Prostate gland (tissue), 1 donor: ENCODE measurements around the gene ARL3.

Experiments used
- POLR2A ChIP-seq: fragments of 450-650 bp; IDR thresholded peaks from one replicate; pipeline ENCODE4 v1.6.1; 2016; ENCODE audit warnings: antibody characterized with exemption, mild to moderate bottlenecking
- POLR2AphosphoS5 ChIP-seq: sonication (generic); formaldehyde crosslinking; IDR thresholded peaks from one replicate; pipeline ENCODE4 v1.6.1; 2017; ENCODE audit warnings: antibody characterized with exemption

DNA sequence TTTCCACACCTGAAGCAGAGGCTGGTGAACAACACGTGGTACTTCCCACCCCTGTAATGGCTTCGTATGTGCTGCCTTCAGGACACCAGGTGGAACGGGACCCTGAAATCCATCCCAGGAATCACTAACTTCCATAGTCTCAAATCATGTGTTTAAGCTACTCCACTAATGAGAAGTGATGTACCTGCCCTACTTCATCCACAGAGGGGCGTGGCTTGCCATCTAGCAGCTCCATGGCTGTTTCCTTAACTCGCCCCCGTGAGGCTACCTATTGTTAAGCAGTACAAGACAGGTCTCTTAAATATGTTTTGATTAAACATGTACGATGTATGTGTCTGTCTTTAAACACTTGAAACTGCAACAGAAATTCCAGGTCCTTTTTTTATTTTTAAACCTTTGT, 31.8 kb downstream of the ARL3 start:
- TF ChIP-seq POLR2A (no peak), POLR2AphosphoS5 (no peak)
